ENCODE results near the gene CNTNAP5.
A peak's percentile ranks its signal among the peaks of the same experiment; 100 is the strongest.

CNTNAP5 gene

DNA sequence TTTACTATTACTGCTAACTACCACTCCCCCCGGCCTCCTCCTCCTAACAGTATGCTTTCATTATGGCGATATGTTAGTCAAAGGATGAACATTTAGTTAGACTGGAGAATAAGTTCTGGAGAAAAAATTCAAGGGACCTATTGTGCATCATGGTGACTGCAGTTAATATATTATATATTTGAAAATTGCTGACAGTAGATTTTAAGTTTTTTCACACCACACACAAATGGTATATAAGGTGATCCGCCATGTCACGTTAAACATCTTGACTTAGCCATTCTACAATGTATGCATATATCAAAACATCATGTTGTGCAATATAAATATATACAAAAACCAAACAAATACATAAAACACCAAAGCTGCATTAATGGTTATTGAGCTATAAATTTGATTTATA, 873.7 kb downstream of the CNTNAP5 start:
- Histone ChIP-seq H4K8ac (ENCODE audit: low read length) (no peak overlapping the region), H2AFZ (ENCODE audit: low read depth, low read length) (no peak overlapping the region), H3K18ac (ENCODE audit: low read depth in 1 of 2, low read length in 2 of 2) (no peak overlapping the region), H3K79me1 (replicated peaks; ENCODE audit: low read length, poor library complexity, severe bottlenecking) (no peaks in the 10 kb centered on the region), H3K27me3 (ENCODE audit: control insufficient read depth in 1 of 2, insufficient read depth in 1 of 2, low read length in 2 of 2) (no peaks in the 10 kb centered on the region), H3K4me3 (ENCODE audit: insufficient read depth in 1 of 2, low read depth in 1 of 2, low read length in 2 of 2) (no peak overlapping the region), H3K36me3 (ENCODE audit: control insufficient read depth in 1 of 2, insufficient read depth in 2 of 2, low read depth in 1 of 2, low read length in 2 of 2) (no peaks in the 10 kb centered on the region), H2BK12ac (ENCODE audit: low read length in 2 of 2) (no peak overlapping the region), H2BK5ac (ENCODE audit: low read depth, low read length, poor library complexity, severe bottlenecking) (no peak overlapping the region), H3K4ac (ENCODE audit: low read depth in 1 of 2, low read length in 2 of 2) (no peak overlapping the region), H2AK5ac (ENCODE audit: low read length, severe bottlenecking) (no peak overlapping the region), H3K23ac (ENCODE audit: low read length in 2 of 2) (no peak overlapping the region), H2BK120ac (ENCODE audit: low read depth, low read length) (no peak overlapping the region), H3K4me1 (ENCODE audit: control insufficient read depth, insufficient read depth, low read depth, low read length) (no peaks in the 10 kb centered on the region), H3K9ac (ENCODE audit: low read length) (no peak overlapping the region), H3K27ac (ENCODE audit: low read length, poor library complexity, severe bottlenecking) (no peak overlapping the region), H3K14ac (ENCODE audit: low read length in 2 of 2) (no peak overlapping the region), H2BK15ac (ENCODE audit: low read depth, poor library complexity, severe bottlenecking) (no peak overlapping the region), H3K9me3 (ENCODE audit: control insufficient read depth, low read length) (peaks cover 6% of the 10 kb centered on the region), H4K91ac (ENCODE audit: low read length) (no peak overlapping the region), H3K4me2 (ENCODE audit: low read length, poor library complexity, severe bottlenecking) (no peak overlapping the region)
- no peak for DNase-seq
- WGBS, result 100% methylated on average over 2 of the region's 4 CpGs

GRCh38 chr2:124908411-124908810, 883.3 kb downstream of the CNTNAP5 start:
- no peak overlapping the region for H3K9ac ChIP-seq (ENCODE audit: low read length)
- no peak overlapping the region for H2BK5ac ChIP-seq (ENCODE audit: low read depth, low read length, poor library complexity, severe bottlenecking)
- no peak overlapping the region for H3K18ac ChIP-seq (ENCODE audit: low read depth in 1 of 2, low read length in 2 of 2)
- H3K79me1 ChIP-seq (replicated peaks; ENCODE audit: low read length, poor library complexity, severe bottlenecking), result no peaks in the 10 kb centered on the region
- H3K4ac ChIP-seq (ENCODE audit: low read depth in 1 of 2, low read length in 2 of 2), result no peak overlapping the region
- H3K4me3 ChIP-seq (ENCODE audit: insufficient read depth in 1 of 2, low read depth in 1 of 2, low read length in 2 of 2), result no peak overlapping the region
- DNase-seq, result peak; percentile 14
- no peak overlapping the region for H4K91ac ChIP-seq (ENCODE audit: low read length)
- no peak overlapping the region for H3K23ac ChIP-seq (ENCODE audit: low read length in 2 of 2)
- no peak overlapping the region for H4K8ac ChIP-seq (ENCODE audit: low read length)
- H2AK5ac ChIP-seq (ENCODE audit: low read length, severe bottlenecking), result no peak overlapping the region
- H3K36me3 ChIP-seq (ENCODE audit: control insufficient read depth in 1 of 2, insufficient read depth in 2 of 2, low read depth in 1 of 2, low read length in 2 of 2), result no peaks in the 10 kb centered on the region
- no peaks in the 10 kb centered on the region for H3K27me3 ChIP-seq (ENCODE audit: control insufficient read depth in 1 of 2, insufficient read depth in 1 of 2, low read length in 2 of 2)
- H3K4me1 ChIP-seq (ENCODE audit: control insufficient read depth, insufficient read depth, low read depth, low read length), result no peaks in the 10 kb centered on the region
- H2AFZ ChIP-seq (ENCODE audit: low read depth, low read length), result no peak overlapping the region
- H3K27ac ChIP-seq (ENCODE audit: low read length, poor library complexity, severe bottlenecking), result no peak overlapping the region
- H2BK15ac ChIP-seq (ENCODE audit: low read depth, poor library complexity, severe bottlenecking), result no peak overlapping the region
- H2BK12ac ChIP-seq (ENCODE audit: low read length in 2 of 2), result no peak overlapping the region
- no peak overlapping the region for H3K14ac ChIP-seq (ENCODE audit: low read length in 2 of 2)
- no peak overlapping the region for H2BK120ac ChIP-seq (ENCODE audit: low read depth, low read length)
- WGBS, result 17% methylated on average over 1 of the region's 2 CpGs
- no peaks in the 10 kb centered on the region for H3K9me3 ChIP-seq (ENCODE audit: control insufficient read depth, low read length)
- H3K4me2 ChIP-seq (ENCODE audit: low read length, poor library complexity, severe bottlenecking), result no peak overlapping the region

GRCh38 chr2:124911560-124911959, 886.5 kb downstream of the CNTNAP5 start:
- Histone ChIP-seq H4K91ac (ENCODE audit: low read length) (no peak overlapping the region), H3K9me3 (ENCODE audit: control insufficient read depth, low read length) (no peaks in the 10 kb centered on the region), H4K8ac (ENCODE audit: low read length) (no peak overlapping the region), H3K4ac (ENCODE audit: low read depth in 1 of 2, low read length in 2 of 2) (no peak overlapping the region), H3K4me3 (ENCODE audit: insufficient read depth in 1 of 2, low read depth in 1 of 2, low read length in 2 of 2) (no peak overlapping the region), H3K79me1 (replicated peaks; ENCODE audit: low read length, poor library complexity, severe bottlenecking) (no peaks in the 10 kb centered on the region), H2BK12ac (ENCODE audit: low read length in 2 of 2) (no peak overlapping the region), H2AK5ac (ENCODE audit: low read length, severe bottlenecking) (no peak overlapping the region), H2AFZ (ENCODE audit: low read depth, low read length) (no peak overlapping the region), H3K18ac (ENCODE audit: low read depth in 1 of 2, low read length in 2 of 2) (no peak overlapping the region), H3K14ac (ENCODE audit: low read length in 2 of 2) (no peak overlapping the region), H3K4me1 (ENCODE audit: control insufficient read depth, insufficient read depth, low read depth, low read length) (peaks cover 1% of the 10 kb centered on the region), H3K27me3 (ENCODE audit: control insufficient read depth in 1 of 2, insufficient read depth in 1 of 2, low read length in 2 of 2) (no peaks in the 10 kb centered on the region), H3K9ac (ENCODE audit: low read length) (no peak overlapping the region), H3K23ac (ENCODE audit: low read length in 2 of 2) (no peak overlapping the region), H2BK15ac (ENCODE audit: low read depth, poor library complexity, severe bottlenecking) (no peak overlapping the region), H3K36me3 (ENCODE audit: control insufficient read depth in 1 of 2, insufficient read depth in 2 of 2, low read depth in 1 of 2, low read length in 2 of 2) (no peaks in the 10 kb centered on the region), H2BK5ac (ENCODE audit: low read depth, low read length, poor library complexity, severe bottlenecking) (no peak overlapping the region), H3K27ac (ENCODE audit: low read length, poor library complexity, severe bottlenecking) (no peak overlapping the region), H3K4me2 (ENCODE audit: low read length, poor library complexity, severe bottlenecking) (no peak overlapping the region), H2BK120ac (ENCODE audit: low read depth, low read length) (no peak overlapping the region)
- peak; percentile 43 for DNase-seq
- 71% methylated on average over 5 of the region's 5 CpGs for WGBS

- H4K91ac ChIP-seq (ENCODE audit: low read length), result no peak overlapping the region
- no peak overlapping the region for H3K14ac ChIP-seq (ENCODE audit: low read length in 2 of 2)
- H3K79me1 ChIP-seq (replicated peaks; ENCODE audit: low read length, poor library complexity, severe bottlenecking), result no peaks in the 10 kb centered on the region
- H2BK12ac ChIP-seq (ENCODE audit: low read length in 2 of 2), result no peak overlapping the region
- H3K4me2 ChIP-seq (ENCODE audit: low read length, poor library complexity, severe bottlenecking), result no peak overlapping the region
- H3K4me3 ChIP-seq (ENCODE audit: insufficient read depth in 1 of 2, low read depth in 1 of 2, low read length in 2 of 2), result no peak overlapping the region
- no peak overlapping the region for H2AFZ ChIP-seq (ENCODE audit: low read depth, low read length)
- peaks cover 1% of the 10 kb centered on the region for H3K4me1 ChIP-seq (ENCODE audit: control insufficient read depth, insufficient read depth, low read depth, low read length)
- H3K18ac ChIP-seq (ENCODE audit: low read depth in 1 of 2, low read length in 2 of 2), result no peak overlapping the region
- no peak overlapping the region for H3K4ac ChIP-seq (ENCODE audit: low read depth in 1 of 2, low read length in 2 of 2)
- H3K23ac ChIP-seq (ENCODE audit: low read length in 2 of 2), result no peak overlapping the region
- no peak overlapping the region for H2BK5ac ChIP-seq (ENCODE audit: low read depth, low read length, poor library complexity, severe bottlenecking)
- no peak overlapping the region for H2BK120ac ChIP-seq (ENCODE audit: low read depth, low read length)
- no peak overlapping the region for H2AK5ac ChIP-seq (ENCODE audit: low read length, severe bottlenecking)
- H4K8ac ChIP-seq (ENCODE audit: low read length), result no peak overlapping the region
- no peak overlapping the region for H2BK15ac ChIP-seq (ENCODE audit: low read depth, poor library complexity, severe bottlenecking)
- peak; percentile 22 for DNase-seq
- 62% methylated on average over 4 of the region's 9 CpGs for WGBS
- no peaks in the 10 kb centered on the region for H3K36me3 ChIP-seq (ENCODE audit: control insufficient read depth in 1 of 2, insufficient read depth in 2 of 2, low read depth in 1 of 2, low read length in 2 of 2)
- no peaks in the 10 kb centered on the region for H3K9me3 ChIP-seq (ENCODE audit: control insufficient read depth, low read length)
- H3K27me3 ChIP-seq (ENCODE audit: control insufficient read depth in 1 of 2, insufficient read depth in 1 of 2, low read length in 2 of 2), result no peaks in the 10 kb centered on the region
- H3K27ac ChIP-seq (ENCODE audit: low read length, poor library complexity, severe bottlenecking), result no peak overlapping the region
- no peak overlapping the region for H3K9ac ChIP-seq (ENCODE audit: low read length)
Measured at GRCh38 chr2:124913868-124914267, 888.8 kb downstream of the CNTNAP5 start.
